A549 (cell line): ENCODE measurements around the gene HTR6.

Experiments used
- BHLHE40 ChIP-seq: IDR thresholded peaks from 2 replicates; pipeline ENCODE4 v1.6.1; 2012; ENCODE audit warnings: low read depth, low read length, inconsistent platforms
- CTCF ChIP-seq: fragments of >200 bp; sonication (Bioruptor Twin); formaldehyde crosslinking; IDR thresholded peaks from 3 replicates; pipeline ENCODE4 v1.5.1; 2016
- EP300 ChIP-seq, 2 experiments: fragments of >200 bp; sonication (Bioruptor Twin); formaldehyde crosslinking; IDR thresholded peaks; 2 replicates in 1 of 2; 3 replicates in 1 of 2; pipeline ENCODE4 v1.6.1; 2016 to 2017
- MYC ChIP-seq: IDR thresholded peaks from 2 replicates; pipeline ENCODE4 v1.6.1; 2012; ENCODE audit warnings: mild to moderate bottlenecking, inconsistent platforms, low read length, improper control_type of control experiment, borderline replicate concordance
- POLR2A ChIP-seq: IDR thresholded peaks from 2 replicates; pipeline ENCODE4 v1.6.1; 2012; ENCODE audit warnings: mild to moderate bottlenecking, low read length
- RCOR1 ChIP-seq: fragments of 150-350 bp; IDR thresholded peaks from 2 replicates; pipeline ENCODE4 v1.6.1; 2014; ENCODE audit warnings: antibody characterized with exemption, low read length, low read depth
- TF ChIP-seq, protein P1 (sequence below): fragments of 200-600 bp; sonication (generic); IDR thresholded peaks from 2 replicates; pipeline ENCODE4 v1.6.1; 2016; ENCODE audit warnings: antibody characterized with exemption, mild to moderate bottlenecking, moderate library complexity

DNA sequence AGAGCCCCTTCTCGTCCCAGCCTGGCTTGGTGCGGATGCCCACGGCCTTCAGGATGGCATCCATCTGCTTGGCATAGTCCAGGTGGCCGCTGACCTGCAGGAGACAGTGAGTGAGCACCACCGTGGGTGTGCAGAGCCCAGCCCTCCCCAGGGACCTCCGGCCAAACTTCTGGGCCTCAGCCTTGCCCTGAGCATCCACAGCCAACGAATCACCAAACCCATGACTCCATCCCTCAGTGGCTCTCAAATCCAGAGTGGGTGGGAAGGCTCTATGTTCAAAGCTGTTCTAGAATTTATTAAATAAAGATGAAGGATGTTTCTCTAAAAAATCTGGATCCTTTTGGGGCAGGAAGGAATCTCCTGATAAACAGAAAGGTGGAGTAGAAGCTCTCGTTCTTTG, 18.7 kb downstream of the HTR6 start:
- TF ChIP-seq BHLHE40 (no peak), POLR2A (no peak), CTCF (no peak), EP300 (IDR thresholded peaks at IDR 0.05) (no peak), RCOR1 (no peak), MYC (no peak)
- TF ChIP-seq, protein P1, sequence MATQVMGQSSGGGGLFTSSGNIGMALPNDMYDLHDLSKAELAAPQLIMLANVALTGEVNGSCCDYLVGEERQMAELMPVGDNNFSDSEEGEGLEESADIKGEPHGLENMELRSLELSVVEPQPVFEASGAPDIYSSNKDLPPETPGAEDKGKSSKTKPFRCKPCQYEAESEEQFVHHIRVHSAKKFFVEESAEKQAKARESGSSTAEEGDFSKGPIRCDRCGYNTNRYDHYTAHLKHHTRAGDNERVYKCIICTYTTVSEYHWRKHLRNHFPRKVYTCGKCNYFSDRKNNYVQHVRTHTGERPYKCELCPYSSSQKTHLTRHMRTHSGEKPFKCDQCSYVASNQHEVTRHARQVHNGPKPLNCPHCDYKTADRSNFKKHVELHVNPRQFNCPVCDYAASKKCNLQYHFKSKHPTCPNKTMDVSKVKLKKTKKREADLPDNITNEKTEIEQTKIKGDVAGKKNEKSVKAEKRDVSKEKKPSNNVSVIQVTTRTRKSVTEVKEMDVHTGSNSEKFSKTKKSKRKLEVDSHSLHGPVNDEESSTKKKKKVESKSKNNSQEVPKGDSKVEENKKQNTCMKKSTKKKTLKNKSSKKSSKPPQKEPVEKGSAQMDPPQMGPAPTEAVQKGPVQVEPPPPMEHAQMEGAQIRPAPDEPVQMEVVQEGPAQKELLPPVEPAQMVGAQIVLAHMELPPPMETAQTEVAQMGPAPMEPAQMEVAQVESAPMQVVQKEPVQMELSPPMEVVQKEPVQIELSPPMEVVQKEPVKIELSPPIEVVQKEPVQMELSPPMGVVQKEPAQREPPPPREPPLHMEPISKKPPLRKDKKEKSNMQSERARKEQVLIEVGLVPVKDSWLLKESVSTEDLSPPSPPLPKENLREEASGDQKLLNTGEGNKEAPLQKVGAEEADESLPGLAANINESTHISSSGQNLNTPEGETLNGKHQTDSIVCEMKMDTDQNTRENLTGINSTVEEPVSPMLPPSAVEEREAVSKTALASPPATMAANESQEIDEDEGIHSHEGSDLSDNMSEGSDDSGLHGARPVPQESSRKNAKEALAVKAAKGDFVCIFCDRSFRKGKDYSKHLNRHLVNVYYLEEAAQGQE, result no peak
